ENCODE measurements around the gene GLIPR1.
"Not testable (repeated sequence)": the region's sequence is repeated elsewhere in the genome, so short reads cannot be mapped to it uniquely, and the experiment has no call there.

The GLIPR1 gene

DNA sequence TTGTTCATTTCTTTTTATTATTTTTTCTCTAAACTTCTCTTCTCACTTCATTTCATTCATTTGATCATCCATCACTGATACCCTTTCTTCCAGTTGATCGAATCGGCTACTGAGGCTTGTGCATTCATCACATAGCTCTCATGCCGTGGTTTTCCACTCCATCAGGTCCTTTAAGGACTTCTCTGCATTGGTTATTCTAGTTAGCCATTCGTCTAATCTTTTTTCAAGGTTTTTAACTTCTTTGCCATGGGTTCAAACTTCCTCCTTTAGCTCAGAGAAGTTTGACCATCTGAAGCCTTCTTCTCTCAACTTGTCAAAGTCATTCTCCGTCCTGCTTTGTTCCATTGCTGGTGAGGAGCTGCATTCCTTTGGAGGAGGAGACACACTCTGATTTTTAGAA, 41.6 kb downstream of the GLIPR1 start:
- DNase-seq = not testable (repeated sequence)

DNA sequence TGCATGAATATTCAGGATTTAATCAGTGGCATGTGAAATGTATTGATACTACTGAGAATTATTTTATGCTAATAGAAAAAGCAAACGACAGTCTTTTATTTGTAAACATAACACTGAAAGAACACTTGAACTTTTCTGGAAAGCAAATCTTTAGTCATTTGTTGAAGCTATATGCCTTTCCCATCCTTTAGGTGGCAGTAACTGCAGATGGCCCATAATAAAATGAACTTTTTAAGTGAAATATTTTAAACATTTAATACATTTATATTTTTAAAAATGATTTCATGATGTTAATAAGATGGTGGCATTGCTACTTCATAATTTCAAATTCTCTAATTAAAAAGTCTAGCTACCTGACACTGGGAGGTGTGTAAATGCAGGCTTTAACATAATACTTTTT, 44.7 kb downstream of the GLIPR1 start:
- no peak for DNase-seq

- no peak for DNase-seq
Observed at GRCh38 chr12:75526655-75527511, 46.3 kb downstream of the GLIPR1 start.

DNA sequence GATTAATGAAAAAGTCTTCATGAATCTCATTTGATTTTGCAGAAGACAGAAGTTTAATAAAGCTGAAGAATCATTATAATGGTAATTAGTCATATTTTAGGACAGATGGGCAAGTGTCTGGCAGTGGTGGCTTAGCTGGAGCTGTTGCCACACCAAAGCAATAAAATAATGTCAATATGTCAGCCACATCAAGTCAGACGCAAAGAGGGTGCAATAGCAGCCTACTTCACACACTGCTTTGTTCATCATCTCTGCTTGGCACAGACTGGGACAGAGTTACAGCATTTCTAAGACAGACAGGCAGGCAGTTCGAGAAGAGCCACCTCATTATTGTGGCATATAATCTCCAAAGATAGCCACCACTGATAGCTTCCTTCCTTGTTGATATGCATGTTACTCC, 47.7 kb downstream of the GLIPR1 start:
- no peak for DNase-seq

- no peak for DNase-seq
Observed at GRCh38 chr12:75528692-75529091, 48.1 kb downstream of the GLIPR1 start.

DNA sequence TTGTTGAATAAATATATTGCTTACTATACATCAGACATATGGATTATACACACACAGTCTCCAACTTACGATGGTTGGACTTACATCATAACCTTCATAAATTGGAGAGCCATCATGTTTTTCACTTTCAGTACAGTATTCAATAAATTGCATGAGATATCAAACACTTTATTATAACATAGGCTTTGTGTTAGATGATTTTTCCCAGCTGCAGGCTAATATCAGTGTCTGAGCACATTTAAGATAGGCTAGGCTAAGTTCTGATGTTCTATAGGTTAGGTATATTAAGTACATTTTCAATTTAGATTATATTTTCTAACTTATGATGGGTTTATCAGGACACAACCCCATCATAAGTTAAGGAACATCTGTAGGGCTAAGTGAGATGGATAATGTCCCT, 48.8 kb downstream of the GLIPR1 start:
- no peak for DNase-seq

DNA sequence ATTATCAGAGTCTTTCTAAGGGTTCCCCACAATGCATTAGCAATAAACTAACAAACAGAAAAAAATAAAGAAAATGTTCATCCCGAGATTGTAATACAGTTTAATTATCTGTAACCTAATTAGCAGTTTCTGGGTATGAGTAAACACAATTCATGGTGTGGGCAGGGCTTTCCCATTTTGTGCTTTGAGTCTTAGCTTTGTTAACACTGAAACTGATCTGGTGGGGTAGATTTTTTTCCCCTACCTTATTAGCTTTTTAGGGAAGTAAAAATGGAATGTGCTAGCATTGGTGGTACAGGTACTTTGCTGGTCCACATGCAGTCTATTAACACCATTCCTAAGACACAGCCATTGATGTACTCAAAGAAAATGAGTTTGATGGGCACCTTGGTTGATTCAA, 49.3 kb downstream of the GLIPR1 start:
- DNase-seq = no peak

GRCh38 chr12:75533239-75533638, 52.7 kb downstream of the GLIPR1 start:
- DNase-seq = no peak

GRCh38 chr12:75539889-75540288, 59.3 kb downstream of the GLIPR1 start:
- DNase-seq = no peak

GRCh38 chr12:75542942-75543341, 62.4 kb downstream of the GLIPR1 start:
- no peak for DNase-seq

DNA sequence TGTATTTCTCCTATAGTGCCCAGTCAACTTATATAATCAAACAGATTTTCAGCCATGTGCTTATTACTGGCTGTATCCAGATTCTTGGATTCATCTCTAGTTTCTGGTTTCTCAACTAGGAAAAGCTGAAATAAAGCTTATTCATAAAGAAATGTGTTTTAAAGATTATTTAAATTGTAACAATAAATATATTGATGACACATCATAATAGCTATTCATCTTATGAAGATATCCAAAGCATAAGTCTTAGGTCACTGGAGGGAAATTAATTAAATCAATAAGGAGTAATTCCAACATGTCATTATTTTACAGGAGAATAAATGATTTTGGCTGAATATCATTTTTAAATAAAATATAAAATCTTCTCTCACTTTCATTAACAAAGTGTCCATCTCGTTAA, 63.0 kb downstream of the GLIPR1 start:
- no peak for DNase-seq

GRCh38 chr12:75545636-75546035, 65.1 kb downstream of the GLIPR1 start:
- DNase-seq = no peak

DNA sequence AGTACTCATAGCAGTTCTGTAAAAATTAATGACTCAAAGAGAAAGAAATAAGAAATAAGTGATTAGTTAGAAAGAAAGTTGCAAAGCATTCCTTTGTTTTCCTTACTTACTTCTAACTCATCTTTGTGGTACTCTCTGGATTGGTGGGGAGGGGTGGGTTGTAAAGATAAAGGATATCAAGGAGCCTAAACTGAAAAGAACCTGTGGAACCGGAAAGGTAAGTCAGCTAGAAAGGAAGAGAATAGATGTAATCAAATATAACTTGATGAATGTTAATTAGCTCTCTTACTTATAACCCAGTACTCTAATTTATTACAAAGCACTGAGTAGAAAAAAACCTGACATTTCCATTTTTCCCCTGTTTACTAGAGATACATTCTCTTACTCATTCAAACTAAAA, 68.3 kb downstream of the GLIPR1 start:
- no peak for DNase-seq

- DNase-seq = no peak
Observed at GRCh38 chr12:75549989-75550388, 69.4 kb downstream of the GLIPR1 start.

- DNase-seq = no peak
Observed at GRCh38 chr12:75550401-75551240, 70.1 kb downstream of the GLIPR1 start.

DNA sequence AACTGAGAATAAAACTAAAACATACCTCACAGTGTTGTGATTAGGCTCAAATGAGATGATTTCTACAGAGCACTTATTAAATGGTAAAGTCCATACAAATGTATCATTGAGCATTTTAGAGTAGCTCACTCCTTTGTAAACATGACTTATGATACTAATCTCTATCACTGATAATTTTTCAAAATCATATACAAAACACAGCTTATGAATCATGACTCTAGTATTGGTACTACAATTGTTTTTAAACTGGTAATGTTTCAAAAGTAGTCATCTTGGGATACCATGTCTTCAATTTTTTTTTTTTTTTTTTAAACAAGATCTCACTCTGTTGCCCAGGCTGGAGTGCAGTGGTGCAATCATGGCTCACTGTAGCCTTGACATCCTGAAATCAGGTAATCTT, 70.9 kb downstream of the GLIPR1 start:
- no peak for DNase-seq

DNA sequence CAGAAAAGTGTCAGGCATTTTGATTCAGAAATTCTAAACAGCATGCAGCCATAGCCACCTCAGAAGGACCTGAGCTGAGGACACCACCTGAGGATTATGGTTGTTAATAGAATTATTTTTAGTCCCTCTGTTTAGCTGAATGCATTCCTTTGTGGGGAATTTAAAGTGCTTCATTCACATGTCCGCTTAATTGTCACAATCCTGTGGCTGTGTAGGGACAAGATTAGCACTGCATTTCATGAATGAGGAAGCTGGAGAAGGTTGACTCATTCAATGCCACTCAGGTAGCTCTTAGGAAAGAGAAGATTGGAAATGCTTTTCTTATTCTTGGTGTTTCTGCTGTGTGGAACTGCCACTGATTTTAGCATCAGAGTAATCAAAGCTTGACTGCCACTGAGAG, 72.8 kb downstream of the GLIPR1 start:
- no peak for DNase-seq

Measured in CD4-positive, alpha-beta T cell treated with Interleukin-6 for 4 hours (primary cell).